ENCODE data around the gene PTPRN2.
"Not testable (repeated sequence)": the region's sequence is repeated elsewhere in the genome, so short reads cannot be mapped to it uniquely, and the experiment has no call there.

The PTPRN2 gene

GRCh38 chr7:158257516-158258410, 329.9 kb downstream of the PTPRN2 start:
- DNase-seq = no peak

- DNase-seq = no peak
Observed at GRCh38 chr7:158257001-158257400, 330.6 kb downstream of the PTPRN2 start.

GRCh38 chr7:158256091-158256816, 331.4 kb downstream of the PTPRN2 start:
- DNase-seq = no peak

GRCh38 chr7:158255558-158255957, 332.1 kb downstream of the PTPRN2 start:
- DNase-seq = no peak

- no peak for DNase-seq
Observed at GRCh38 chr7:158255156-158255555, 332.5 kb downstream of the PTPRN2 start.

- DNase-seq = not testable (repeated sequence)
Observed at GRCh38 chr7:158253670-158254045, 334.0 kb downstream of the PTPRN2 start.

GRCh38 chr7:158252837-158253669, 334.6 kb downstream of the PTPRN2 start:
- DNase-seq = no peak

GRCh38 chr7:158252081-158252836, 335.4 kb downstream of the PTPRN2 start:
- no peak for DNase-seq

GRCh38 chr7:158251061-158251965, 336.3 kb downstream of the PTPRN2 start:
- DNase-seq = no peak

GRCh38 chr7:158249692-158250091, 337.9 kb downstream of the PTPRN2 start:
- DNase-seq = no peak

GRCh38 chr7:158248816-158249215, 338.8 kb downstream of the PTPRN2 start:
- DNase-seq = no peak

GRCh38 chr7:158247758-158248487, 339.7 kb downstream of the PTPRN2 start:
- DNase-seq = no peak

GRCh38 chr7:158246960-158247673, 340.5 kb downstream of the PTPRN2 start:
- no peak for DNase-seq

- DNase-seq = no peak
Observed at GRCh38 chr7:158246272-158246959, 341.2 kb downstream of the PTPRN2 start.

GRCh38 chr7:158245724-158246041, 341.9 kb downstream of the PTPRN2 start:
- no peak for DNase-seq

- DNase-seq = no peak
Observed at GRCh38 chr7:158244873-158245723, 342.5 kb downstream of the PTPRN2 start.

- DNase-seq = no peak
Observed at GRCh38 chr7:158244430-158244829, 343.2 kb downstream of the PTPRN2 start.

- DNase-seq = no peak
Observed at GRCh38 chr7:158241919-158242318, 345.7 kb downstream of the PTPRN2 start.
